C4-2B (cell line): ENCODE data around the gene SPG7.

Source experiments
- H3K27ac ChIP-seq: fragments of 450-650 bp; 2 replicates; pipeline ENCODE4 v1.5.1; 2017
- ZFX ChIP-seq: fragments of 450-650 bp; IDR thresholded peaks from 2 replicates; pipeline ENCODE4 v1.6.1; 2017
- TF ChIP-seq, protein P1 (sequence below): fragments of 450-650 bp; conservative IDR thresholded peaks from 2 replicates; pipeline ENCODE4 v1.5.1; 2017; ENCODE audit warnings: mild to moderate bottlenecking

Gene SPG7

DNA sequence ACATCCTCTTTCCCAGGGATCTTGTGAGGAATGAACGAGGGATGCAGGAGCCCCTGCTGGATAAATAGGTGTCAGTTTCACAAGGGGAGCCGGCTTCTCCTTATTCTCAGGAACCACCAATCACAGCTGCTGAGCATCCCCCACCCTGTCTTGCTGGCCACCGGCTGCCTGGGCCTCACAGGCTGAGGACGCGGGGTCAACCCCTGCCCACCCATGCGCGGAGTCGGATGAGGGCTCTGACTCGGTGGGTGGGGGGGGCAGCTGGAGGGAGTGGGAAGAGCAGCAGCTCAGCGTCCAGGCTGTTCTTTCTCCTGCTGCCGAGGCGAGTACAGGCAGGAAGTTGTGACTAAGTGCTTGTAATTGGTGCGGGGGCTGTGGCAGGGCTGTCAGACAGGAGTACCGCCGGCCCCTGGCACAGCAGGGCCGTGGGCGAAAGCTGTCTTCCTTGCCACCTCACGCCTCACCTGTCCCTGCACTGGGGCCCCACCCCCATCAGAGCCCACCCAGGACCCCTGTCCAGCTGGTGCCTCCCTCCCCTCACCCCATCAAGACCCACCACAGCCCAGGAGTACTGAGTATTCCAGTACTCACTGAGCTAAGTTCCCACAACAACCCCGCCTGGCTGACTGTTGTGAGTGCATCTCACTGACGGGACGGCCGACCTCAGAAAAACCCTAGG is 94.2 kb downstream of the SPG7 start:
- H3K27ac ChIP-seq = no peak overlapping the region
- TF ChIP-seq ZFX = no peak
- TF ChIP-seq, protein P1, sequence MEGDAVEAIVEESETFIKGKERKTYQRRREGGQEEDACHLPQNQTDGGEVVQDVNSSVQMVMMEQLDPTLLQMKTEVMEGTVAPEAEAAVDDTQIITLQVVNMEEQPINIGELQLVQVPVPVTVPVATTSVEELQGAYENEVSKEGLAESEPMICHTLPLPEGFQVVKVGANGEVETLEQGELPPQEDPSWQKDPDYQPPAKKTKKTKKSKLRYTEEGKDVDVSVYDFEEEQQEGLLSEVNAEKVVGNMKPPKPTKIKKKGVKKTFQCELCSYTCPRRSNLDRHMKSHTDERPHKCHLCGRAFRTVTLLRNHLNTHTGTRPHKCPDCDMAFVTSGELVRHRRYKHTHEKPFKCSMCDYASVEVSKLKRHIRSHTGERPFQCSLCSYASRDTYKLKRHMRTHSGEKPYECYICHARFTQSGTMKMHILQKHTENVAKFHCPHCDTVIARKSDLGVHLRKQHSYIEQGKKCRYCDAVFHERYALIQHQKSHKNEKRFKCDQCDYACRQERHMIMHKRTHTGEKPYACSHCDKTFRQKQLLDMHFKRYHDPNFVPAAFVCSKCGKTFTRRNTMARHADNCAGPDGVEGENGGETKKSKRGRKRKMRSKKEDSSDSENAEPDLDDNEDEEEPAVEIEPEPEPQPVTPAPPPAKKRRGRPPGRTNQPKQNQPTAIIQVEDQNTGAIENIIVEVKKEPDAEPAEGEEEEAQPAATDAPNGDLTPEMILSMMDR = no peak

GRCh38 chr16:89602952-89603590 is 94.9 kb downstream of the SPG7 start:
- H3K27ac ChIP-seq = no peak overlapping the region
- TF ChIP-seq, protein P1 = no peak
- TF ChIP-seq ZFX = no peak

- H3K27ac ChIP-seq = no peak overlapping the region
- TF ChIP-seq, protein P1 = no peak
- TF ChIP-seq ZFX = no peak
Measured at GRCh38 chr16:89604764-89605163, 96.6 kb downstream of the SPG7 start.

- no peak overlapping the region for H3K27ac ChIP-seq
- no peak for TF ChIP-seq ZFX
Measured at GRCh38 chr16:89605186-89605970, 97.2 kb downstream of the SPG7 start.

GRCh38 chr16:89606006-89606405 is 97.8 kb downstream of the SPG7 start:
- H3K27ac ChIP-seq = no peak overlapping the region
- TF ChIP-seq ZFX = no peak
- TF ChIP-seq, protein P1 = no peak
